NB4 (cell line): ENCODE data around the gene CPVL.

Experiments
- CTCF ChIP-seq: IDR thresholded peaks from one replicate; pipeline ENCODE4 v1.5.1; 2012; ENCODE audit warnings: low read depth, low read length
- MAX ChIP-seq: IDR thresholded peaks from 2 replicates; pipeline ENCODE4 v1.6.1; 2011; ENCODE audit warnings: low read depth, low read length
- POLR2A ChIP-seq: IDR thresholded peaks from 2 replicates; pipeline ENCODE4 v1.6.1; 2011; ENCODE audit warnings: mild to moderate bottlenecking; ENCODE audit not compliant: insufficient read length; ENCODE audit errors: extremely low read depth

- TF ChIP-seq POLR2A (no peak), CTCF (no peak), MAX (no peak)
These were observed 184.4 kb downstream of the CPVL start for GRCh38 chr7:28961972-28962371.
